SH-SY5Y (cell line): ENCODE results near the gene PSMC3IP.

ENCODE experiments used
- GATA2 ChIP-seq: IDR thresholded peaks from 2 replicates; pipeline ENCODE4 v1.6.1; 2011; ENCODE audit warnings: mild to moderate bottlenecking, low read depth, low read length
- GATA3 ChIP-seq: IDR thresholded peaks from 2 replicates; pipeline ENCODE4 v1.6.1; 2011; ENCODE audit warnings: low read depth, mild to moderate bottlenecking, low read length, moderate library complexity

DNA sequence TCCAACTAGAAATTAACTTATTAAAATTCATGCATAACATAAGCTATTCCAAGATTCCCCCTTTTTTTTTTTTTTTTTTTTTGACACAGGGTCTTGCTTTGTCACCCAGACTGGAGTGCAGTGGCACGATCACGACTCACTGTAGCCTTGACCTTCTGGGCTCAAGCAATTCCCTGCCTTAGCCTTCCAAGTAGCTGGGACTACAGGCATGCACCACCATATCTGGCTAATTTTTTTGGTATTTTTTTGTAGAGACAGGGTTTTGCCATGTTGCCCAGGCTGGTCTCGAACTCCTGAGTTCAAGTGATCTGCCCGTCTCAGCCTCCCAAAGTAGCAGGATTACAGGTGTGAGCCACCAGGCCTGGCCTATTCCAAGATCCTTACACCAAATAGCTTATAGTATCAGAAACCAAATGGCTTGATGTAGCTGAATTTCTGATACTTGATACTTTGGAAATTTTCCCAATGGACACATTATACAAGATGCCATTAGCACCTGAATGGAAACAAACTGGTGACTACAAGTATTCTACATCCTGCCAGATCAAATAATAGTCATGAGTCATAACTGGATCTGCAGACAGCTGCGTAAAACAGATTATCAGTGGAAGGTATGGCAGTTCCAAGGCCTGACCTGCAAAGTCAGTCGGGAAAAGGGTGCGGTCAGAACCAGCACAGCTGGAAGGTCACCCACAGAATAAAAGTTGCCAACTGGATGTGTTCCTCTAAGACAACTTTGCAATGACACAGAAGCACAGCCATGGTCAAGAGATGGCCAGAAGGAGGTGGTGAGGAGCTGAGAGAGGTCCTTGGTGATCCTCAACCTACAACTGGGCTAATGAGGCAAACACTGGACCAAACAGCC lies 46.4 kb upstream of the PSMC3IP start:
- no peak for TF ChIP-seq GATA3
- TF ChIP-seq GATA2, result no peak
